Mesendoderm (in vitro differentiated cells): Measurements from ENCODE around the gene PI4K2A.

Experiments
- DNase-seq: peaks from one replicate; pipeline ENCODE4 v3.0.0; 2013
- H2AK5ac ChIP-seq: 2 replicates; pipeline ENCODE4 v1.6.1; 2013; ENCODE audit warnings: low read length, inconsistent platforms
- H2BK120ac ChIP-seq: 2 replicates; pipeline ENCODE4 v1.6.1; 2013; ENCODE audit warnings: low read depth, mild to moderate bottlenecking, low read length, moderate library complexity, mixed read lengths
- H2BK15ac ChIP-seq: replicated peaks from 2 replicates; pipeline ENCODE4 v1.6.1; 2013; ENCODE audit warnings: low read depth, mild to moderate bottlenecking, moderate library complexity
- H2BK5ac ChIP-seq: 2 replicates; pipeline ENCODE4 v1.6.1; 2013; ENCODE audit warnings: low read length, inconsistent platforms
- H3K18ac ChIP-seq: 2 replicates; pipeline ENCODE4 v1.6.1; 2013; ENCODE audit warnings: mild to moderate bottlenecking, low read length, mixed read lengths
- H3K23ac ChIP-seq: one replicate; pipeline ENCODE4 v1.6.1; 2013; ENCODE audit warnings: low read length
- H3K27ac ChIP-seq: 2 replicates; pipeline ENCODE4 v1.5.1; 2013; ENCODE audit warnings: low read depth, mild to moderate bottlenecking, inconsistent platforms, low read length, moderate library complexity
- H3K27me3 ChIP-seq: 2 replicates; pipeline ENCODE4 v1.6.1; 2013; ENCODE audit warnings: low read length, control low read depth, mild to moderate bottlenecking, inconsistent platforms; ENCODE audit not compliant: insufficient read depth, poor library complexity
- H3K36me3 ChIP-seq: 2 replicates; pipeline ENCODE4 v1.6.1; 2013; ENCODE audit warnings: low read length, inconsistent platforms; ENCODE audit not compliant: control insufficient read depth, insufficient read depth
- H3K4ac ChIP-seq: one replicate; pipeline ENCODE4 v1.6.1; 2013; ENCODE audit warnings: low read depth, mild to moderate bottlenecking, low read length, moderate library complexity
- H3K4me1 ChIP-seq: 2 replicates; pipeline ENCODE4 v1.6.1; 2013; ENCODE audit warnings: low read depth, low read length, inconsistent platforms; ENCODE audit not compliant: control insufficient read depth
- H3K4me2 ChIP-seq: 2 replicates; pipeline ENCODE4 v1.6.1; 2013; ENCODE audit warnings: low read length
- H3K4me3 ChIP-seq: 2 replicates; pipeline ENCODE4 v1.5.1; 2013; ENCODE audit warnings: mild to moderate bottlenecking, low read length
- H3K56ac ChIP-seq: one replicate; pipeline ENCODE4 v1.6.1; 2013; ENCODE audit warnings: low read length
- H3K79me1 ChIP-seq: 2 replicates; pipeline ENCODE4 v1.6.1; 2013; ENCODE audit warnings: low read length, inconsistent platforms
- H3K79me2 ChIP-seq: 2 replicates; pipeline ENCODE4 v1.6.1; 2013; ENCODE audit warnings: mild to moderate bottlenecking, low read length; ENCODE audit not compliant: control insufficient read depth, insufficient read depth
- H3K9ac ChIP-seq: 2 replicates; pipeline ENCODE4 v1.6.1; 2013; ENCODE audit warnings: low read length, inconsistent platforms
- H4K5ac ChIP-seq: one replicate; pipeline ENCODE4 v1.6.1; 2013; ENCODE audit warnings: low read length
- H4K8ac ChIP-seq: one replicate; pipeline ENCODE4 v1.6.1; 2013; ENCODE audit warnings: low read depth, mild to moderate bottlenecking, control low read depth, low read length, moderate library complexity
- WGBS: extraction: QIAGEN DNeasy Blood & Tissue Kit; methylation state at CpG from one replicate; pipeline ENCODE4 v1.1.7; 2013; ENCODE audit warnings: low lambda C conversion rate, missing lambda C conversion rate; ENCODE audit not compliant: insufficient coverage; ENCODE audit errors: extremely low coverage; 5-methylcytosine and 5-hydroxymethylcytosine counted together

The PI4K2A gene

DNA sequence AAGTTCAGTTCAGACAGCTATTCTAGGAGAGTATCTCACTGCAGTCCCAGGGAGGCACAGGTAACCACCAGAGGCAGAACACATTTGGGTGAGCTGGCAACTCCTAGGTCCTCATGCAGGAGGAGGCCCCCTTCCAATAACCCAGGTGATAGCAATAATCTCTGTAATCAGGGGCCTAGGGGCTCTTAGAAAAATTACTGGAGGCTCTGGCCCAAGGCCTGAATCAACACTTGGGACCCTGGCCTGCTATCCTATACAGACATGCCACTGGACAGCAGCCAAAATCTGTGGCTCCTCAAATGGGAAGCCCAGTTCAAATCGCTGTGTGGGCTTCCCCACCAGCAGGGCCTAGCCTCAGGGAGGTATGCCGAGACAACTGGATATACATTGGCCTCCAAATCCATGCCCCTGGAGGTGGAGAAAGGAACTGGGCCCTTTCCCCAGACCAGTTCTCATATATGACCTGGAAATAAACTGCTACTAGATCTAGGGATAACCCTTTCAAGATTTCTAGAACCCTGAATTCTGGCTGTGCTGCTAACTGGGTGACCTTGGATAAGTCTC, 45.0 kb downstream of the PI4K2A start:
- Histone ChIP-seq H2BK5ac (no peak overlapping the region), H2BK120ac (no peak overlapping the region), H4K5ac (no peak overlapping the region), H2BK15ac (no peak overlapping the region), H3K79me1 (no peaks in the 10 kb centered on the region), H3K27me3 (no peaks in the 10 kb centered on the region), H3K4me3 (no peak overlapping the region), H4K8ac (no peak overlapping the region), H3K18ac (no peak overlapping the region), H3K4me2 (no peak overlapping the region), H3K27ac (no peak overlapping the region), H3K9ac (no peak overlapping the region), H3K56ac (no peak overlapping the region), H3K4me1 (peaks cover 3% of the 10 kb centered on the region), H3K36me3 (no peaks in the 10 kb centered on the region), H2AK5ac (no peak overlapping the region), H3K23ac (no peak overlapping the region), H3K79me2 (no peaks in the 10 kb centered on the region), H3K4ac (no peak overlapping the region)
- WGBS, result no CpG with 5 or more reads among the region's 2 CpGs
- DNase-seq, result peak; percentile 88

DNA sequence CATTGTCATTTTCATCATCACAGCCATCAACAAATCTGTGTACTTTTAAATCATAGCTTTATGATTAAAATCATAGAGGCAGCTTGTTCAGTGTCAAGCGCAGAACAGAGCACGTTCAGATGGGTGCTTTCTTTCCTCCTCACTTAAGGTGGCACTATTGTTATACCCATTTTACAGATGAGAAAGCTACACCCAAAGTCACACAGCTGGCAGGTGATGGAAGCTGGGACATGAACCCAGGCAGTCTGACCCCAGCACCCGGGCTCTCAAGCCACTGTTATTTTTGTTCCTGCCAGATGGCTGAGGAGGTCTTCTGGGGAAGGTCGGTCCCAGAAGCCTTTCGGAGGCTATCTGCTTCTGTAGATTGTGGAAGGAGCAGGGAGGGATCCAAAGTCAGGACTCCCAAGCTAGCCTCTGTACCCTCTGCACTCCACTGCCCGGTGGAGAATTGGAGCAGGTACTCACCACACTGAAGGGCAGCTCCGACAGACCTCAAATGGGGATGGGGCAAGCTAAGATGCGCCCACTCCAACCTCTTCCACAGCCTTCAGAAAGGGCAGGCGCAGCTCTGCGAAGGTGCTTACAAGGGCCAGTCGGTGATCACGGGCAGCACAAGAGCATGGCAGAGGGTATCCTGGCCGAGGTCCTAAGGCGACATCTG, 46.0 kb downstream of the PI4K2A start:
- Histone ChIP-seq H3K4me1 (peaks cover 3% of the 10 kb centered on the region), H2AK5ac (no peak overlapping the region), H3K79me2 (no peaks in the 10 kb centered on the region), H3K4ac (no peak overlapping the region), H4K5ac (no peak overlapping the region), H2BK5ac (no peak overlapping the region), H2BK15ac (no peak overlapping the region), H3K9ac (peak overlapping the region; percentile 86), H2BK120ac (no peak overlapping the region), H3K4me2 (peak overlapping the region; percentile 35), H3K27ac (no peak overlapping the region), H3K23ac (no peak overlapping the region), H3K36me3 (no peaks in the 10 kb centered on the region), H4K8ac (no peak overlapping the region), H3K79me1 (no peaks in the 10 kb centered on the region), H3K4me3 (peak overlapping the region; percentile 67), H3K27me3 (no peaks in the 10 kb centered on the region), H3K18ac (no peak overlapping the region), H3K56ac (peak overlapping the region; percentile 93)
- WGBS, result no CpG with 5 or more reads among the region's 14 CpGs
- no peak for DNase-seq

DNA sequence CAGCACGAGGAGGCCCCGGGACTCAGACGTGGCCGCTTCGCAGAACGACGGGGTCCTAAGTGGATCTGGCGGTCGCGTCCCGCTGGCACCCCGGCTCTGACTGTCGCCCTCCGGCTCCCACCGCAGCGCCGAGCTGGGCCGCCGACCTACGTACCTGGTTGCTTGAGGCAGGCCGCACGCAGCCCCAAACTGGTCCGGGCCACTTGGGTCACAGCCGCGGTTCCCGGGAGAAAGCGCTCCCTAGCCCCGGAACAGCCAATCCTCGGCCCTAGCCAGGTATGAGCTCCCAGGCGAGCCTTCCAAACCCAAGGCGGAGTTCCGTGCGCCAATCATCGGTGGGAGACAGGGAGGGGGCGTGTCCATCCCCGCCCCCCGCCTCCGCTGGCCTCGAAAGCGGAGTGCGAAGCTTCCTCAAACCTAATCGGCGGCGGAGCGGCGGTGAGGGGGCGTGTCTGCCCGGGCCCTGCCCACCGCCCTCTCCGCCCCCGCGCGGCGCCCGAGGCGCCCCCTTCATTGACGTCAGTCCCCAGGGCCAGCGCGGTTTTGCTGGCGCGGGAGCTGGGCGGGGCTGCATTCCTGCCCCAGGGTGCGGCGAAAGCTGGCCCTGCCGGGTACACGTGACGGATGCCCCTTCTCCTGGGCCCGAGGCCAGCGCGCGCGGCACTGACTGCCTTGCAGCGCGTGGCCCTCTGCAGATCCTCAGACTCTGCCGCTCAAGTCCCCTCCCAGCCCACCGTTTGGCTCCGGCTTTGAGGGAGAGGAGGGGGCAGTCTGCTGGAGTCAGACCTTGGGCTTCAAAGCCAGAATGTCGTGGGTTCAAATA, 46.7 kb downstream of the PI4K2A start, which contains the start of gene AVPI1:
AVPI1 (minus strand) TSS at position 280 of the 823 bp plus-strand sequence. CDS start 7,336 bp downstream, outside the sequence.
- Histone ChIP-seq H3K79me2 (no peaks in the 10 kb centered on the region), H2AK5ac (peak within 1 kb of the TSS; percentile 85), H3K36me3 (no peaks in the 10 kb centered on the region), H3K27ac (no peak within 1 kb of the TSS), H3K9ac (peak within 1 kb of the TSS; percentile 86), H3K4ac (no peak within 1 kb of the TSS), H2BK15ac (no peak within 1 kb of the TSS), H3K79me1 (no peaks in the 10 kb centered on the region), H2BK120ac (no peak within 1 kb of the TSS), H3K18ac (no peak within 1 kb of the TSS), H3K4me2 (peak within 1 kb of the TSS; percentile 61), H3K4me1 (peaks cover 3% of the 10 kb centered on the region), H2BK5ac (no peak within 1 kb of the TSS), H4K8ac (no peak within 1 kb of the TSS), H4K5ac (peak within 1 kb of the TSS; percentile 8), H3K27me3 (no peaks in the 10 kb centered on the region), H3K56ac (peak within 1 kb of the TSS; percentile 93), H3K4me3 (peak within 1 kb of the TSS; percentile 67), H3K23ac (no peak within 1 kb of the TSS)
- DNase-seq, result peak; percentile 99
- no CpG with 5 or more reads among the region's 78 CpGs for WGBS

DNA sequence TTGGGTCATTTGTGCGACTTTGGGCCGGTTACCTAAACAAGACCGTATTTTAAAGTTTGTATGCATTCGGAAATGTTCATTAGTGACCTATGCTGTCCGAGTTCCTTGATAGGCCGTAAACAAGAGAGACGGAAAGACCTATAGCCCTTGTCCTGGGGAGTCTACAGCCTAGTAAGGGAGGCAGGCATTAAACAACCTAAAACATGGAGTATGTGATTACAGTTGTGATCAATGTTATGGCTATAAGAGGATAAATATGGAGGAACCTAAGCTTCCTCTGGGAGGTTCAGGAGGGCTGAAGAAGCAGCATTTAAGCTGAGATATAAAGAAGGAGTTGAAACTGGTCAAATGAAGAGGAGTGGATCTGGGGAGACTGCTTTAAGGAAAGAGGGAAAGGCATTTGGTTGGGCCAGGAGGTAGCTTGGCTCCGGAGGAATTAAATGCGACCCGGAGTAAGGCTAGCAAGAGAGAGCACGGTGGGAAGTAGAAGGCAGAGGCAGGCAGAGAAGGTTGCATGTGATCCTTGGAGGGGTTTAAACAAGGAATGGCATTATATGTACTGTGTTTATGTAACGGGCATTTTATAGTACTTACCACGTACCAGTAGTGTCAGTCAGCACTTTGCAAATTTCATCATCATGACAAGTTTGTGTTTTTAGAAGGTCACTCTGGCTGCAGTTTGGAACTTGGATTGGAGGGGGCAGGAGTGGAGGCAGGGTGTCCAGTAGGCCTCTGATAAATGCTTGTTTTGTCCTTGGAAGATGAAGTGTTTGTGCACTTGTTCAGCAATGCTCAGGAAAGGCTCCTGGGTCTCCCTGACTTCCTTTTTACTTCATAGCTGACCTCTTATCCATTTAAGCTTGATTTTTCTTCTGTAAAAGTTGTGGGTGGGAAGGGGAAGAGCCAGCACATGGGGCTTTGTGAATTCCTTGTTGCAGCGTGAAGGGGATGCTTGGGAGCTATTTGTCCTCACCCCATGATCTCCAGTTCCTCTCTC, 47.6 kb downstream of the PI4K2A start:
- no peak overlapping the region for H2BK120ac ChIP-seq
- WGBS, result no CpG with 5 or more reads among the region's 14 CpGs
- no peak overlapping the region for H2BK15ac ChIP-seq
- peak overlapping the region; percentile 65 for H3K9ac ChIP-seq
- peak overlapping the region; percentile 85 for H3K56ac ChIP-seq
- H3K4me3 ChIP-seq, result no peak overlapping the region
- no peaks in the 10 kb centered on the region for H3K79me2 ChIP-seq
- H4K8ac ChIP-seq, result no peak overlapping the region
- H3K27me3 ChIP-seq, result no peaks in the 10 kb centered on the region
- no peaks in the 10 kb centered on the region for H3K79me1 ChIP-seq
- no peaks in the 10 kb centered on the region for H3K36me3 ChIP-seq
- no peak overlapping the region for H3K23ac ChIP-seq
- peak overlapping the region; percentile 61 for H3K4me2 ChIP-seq
- H3K18ac ChIP-seq, result no peak overlapping the region
- H4K5ac ChIP-seq, result peak overlapping the region; percentile 8
- no peak for DNase-seq
- H2BK5ac ChIP-seq, result no peak overlapping the region
- no peak overlapping the region for H3K4ac ChIP-seq
- H3K27ac ChIP-seq, result no peak overlapping the region
- peaks cover 3% of the 10 kb centered on the region for H3K4me1 ChIP-seq
- peak overlapping the region; percentile 85 for H2AK5ac ChIP-seq

DNA sequence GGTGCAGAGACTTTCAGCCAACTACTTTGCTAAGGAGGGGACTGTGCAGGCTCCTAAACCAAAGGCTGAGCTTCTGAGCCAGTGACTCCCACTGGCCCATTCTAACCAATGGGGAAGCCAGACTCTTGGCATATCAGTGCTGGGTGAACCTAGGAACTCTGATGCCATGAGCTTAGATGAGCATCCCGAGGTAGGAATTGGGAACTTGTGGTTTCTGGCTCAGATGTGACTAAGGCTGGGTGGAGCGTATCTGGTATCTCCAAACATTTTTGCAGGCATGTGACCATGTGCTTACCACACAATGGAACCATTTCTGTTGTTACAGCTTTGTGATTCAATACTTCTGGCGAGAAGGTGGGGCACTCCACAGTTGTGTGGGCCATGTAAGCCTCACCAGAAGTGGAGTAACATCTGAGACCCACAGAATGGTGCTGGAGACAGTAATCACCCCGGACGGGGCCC, 49.1 kb downstream of the PI4K2A start:
- DNase-seq, result peak; percentile 22
- Histone ChIP-seq H4K5ac (no peak overlapping the region), H2BK120ac (no peak overlapping the region), H3K36me3 (no peaks in the 10 kb centered on the region), H3K4me3 (no peak overlapping the region), H3K9ac (no peak overlapping the region), H3K23ac (no peak overlapping the region), H3K79me2 (no peaks in the 10 kb centered on the region), H2BK5ac (no peak overlapping the region), H3K27me3 (no peaks in the 10 kb centered on the region), H3K79me1 (no peaks in the 10 kb centered on the region), H2BK15ac (no peak overlapping the region), H3K4ac (no peak overlapping the region), H3K18ac (no peak overlapping the region), H4K8ac (no peak overlapping the region), H2AK5ac (no peak overlapping the region), H3K27ac (no peak overlapping the region), H3K4me2 (no peak overlapping the region), H3K4me1 (peaks cover 3% of the 10 kb centered on the region), H3K56ac (no peak overlapping the region)
- no CpG with 5 or more reads among the region's 5 CpGs for WGBS
